HG02943 (cell line): ENCODE data around the gene TMEM140.
"Not testable (repeated sequence)": the region's sequence is repeated elsewhere in the genome, so short reads cannot be mapped to it uniquely, and the experiment has no call there.

ENCODE experiments used
- ATAC-seq: cut with Tn5 transposase; IDR thresholded peaks from one replicate; pipeline ENCODE4 v1.9.1; 2021; ENCODE audit warnings: mild to moderate bottlenecking, low read depth, moderate library complexity; ENCODE audit not compliant: unreplicated experiment

Gene TMEM140

DNA sequence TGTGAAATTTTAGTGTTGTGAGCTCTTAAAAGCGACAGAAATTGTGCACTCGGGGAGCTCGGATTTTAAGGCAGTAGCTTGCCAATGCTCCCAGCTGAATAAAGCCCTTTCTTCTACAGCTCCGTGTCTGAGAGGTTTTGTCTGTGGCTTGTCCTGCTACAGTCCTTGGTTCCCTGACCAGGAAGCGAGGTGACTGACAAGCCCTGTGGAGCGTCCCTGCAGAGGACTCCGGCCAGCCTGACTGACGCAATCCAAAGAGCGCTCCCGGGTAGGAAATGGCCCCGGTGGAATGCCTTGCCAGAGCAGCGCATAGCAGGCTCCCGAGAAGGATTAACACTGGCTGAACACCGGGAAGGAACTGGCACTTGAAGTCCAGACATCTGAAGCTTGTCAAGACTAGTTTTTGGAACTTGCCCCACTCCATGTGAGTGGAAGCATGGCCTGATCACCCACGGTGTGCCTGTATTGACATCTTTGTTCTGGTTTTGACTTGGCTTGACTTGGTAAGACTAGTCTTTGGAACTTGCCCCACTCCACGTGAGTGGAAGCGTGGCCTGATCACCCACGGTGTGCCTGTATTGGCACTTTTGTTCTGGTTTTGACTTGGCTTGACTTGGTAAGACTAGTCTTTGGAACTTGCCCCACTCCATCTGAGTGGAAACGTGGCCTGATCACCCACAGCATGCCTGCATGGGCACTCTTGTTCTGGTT, 23.9 kb downstream of the TMEM140 start:
- not testable (repeated sequence) for ATAC-seq

DNA sequence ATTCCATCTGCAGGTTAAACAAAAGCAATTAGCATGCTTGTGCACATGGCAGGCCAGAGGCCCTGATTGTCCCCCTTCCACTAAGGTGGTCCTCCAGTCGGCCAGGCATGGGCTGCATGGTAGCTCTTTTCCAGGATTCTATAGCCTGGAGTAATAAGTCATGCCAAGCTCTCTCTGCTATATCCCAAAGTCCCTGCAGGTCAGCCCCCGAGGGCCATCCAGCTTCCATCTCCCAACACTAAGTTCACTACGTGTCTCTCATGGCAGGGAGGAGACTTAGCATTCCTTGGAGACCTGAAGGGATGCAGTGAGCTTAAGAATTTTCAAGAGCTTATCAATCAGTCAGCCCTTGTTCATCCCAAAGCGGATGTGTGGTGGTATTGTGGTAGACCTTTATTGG, 26.0 kb downstream of the TMEM140 start:
- ATAC-seq = not testable (repeated sequence)

GRCh38 chr7:135174941-135175340, 27.1 kb downstream of the TMEM140 start:
- no peak for ATAC-seq

DNA sequence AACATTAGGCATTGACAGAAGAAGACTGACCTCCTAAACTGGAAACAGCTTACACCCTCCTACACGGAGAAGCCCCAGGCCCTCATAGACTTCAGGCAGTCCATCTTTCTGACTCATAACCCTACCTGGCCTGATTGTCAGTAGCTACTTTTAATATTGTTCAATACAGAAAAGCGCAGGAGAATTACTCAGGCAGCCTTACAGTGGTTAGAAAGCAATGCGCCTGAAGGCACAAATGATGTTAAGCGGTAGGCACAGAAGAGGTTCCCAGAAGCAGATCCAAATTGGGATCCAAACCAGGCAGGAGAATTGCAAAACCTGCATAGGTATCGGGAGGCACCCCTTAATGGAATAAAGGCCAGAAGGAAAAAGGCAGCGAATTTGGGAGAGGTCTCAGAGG, 28.1 kb downstream of the TMEM140 start:
- no peak for ATAC-seq

- no peak for ATAC-seq
Measured at GRCh38 chr7:135177028-135177696, 29.3 kb downstream of the TMEM140 start.

DNA sequence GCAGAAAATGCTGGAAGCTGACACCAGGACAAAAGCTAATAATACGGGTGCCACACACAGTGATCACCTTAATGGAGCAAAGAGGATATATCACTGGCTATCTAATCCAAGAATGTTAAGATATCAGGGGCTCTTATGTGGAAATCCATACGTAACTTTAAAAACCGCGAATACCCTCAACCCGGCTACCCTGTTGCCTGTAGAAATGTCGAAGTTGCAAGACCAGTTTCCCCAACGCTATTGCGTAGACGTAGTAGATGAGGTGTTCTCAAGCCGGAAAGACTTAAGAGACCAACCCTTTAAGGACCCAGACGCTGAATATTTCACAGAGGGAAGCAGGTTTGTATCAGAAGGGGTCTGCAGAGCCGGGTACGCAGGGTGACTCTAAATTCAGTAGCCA, 30.5 kb downstream of the TMEM140 start:
- ATAC-seq = no peak

GRCh38 chr7:135179321-135179925, 31.6 kb downstream of the TMEM140 start:
- no peak for ATAC-seq

- ATAC-seq = no peak
Measured at GRCh38 chr7:135180122-135180521, 32.2 kb downstream of the TMEM140 start.

GRCh38 chr7:135181261-135181928, 33.5 kb downstream of the TMEM140 start:
- ATAC-seq = no peak

DNA sequence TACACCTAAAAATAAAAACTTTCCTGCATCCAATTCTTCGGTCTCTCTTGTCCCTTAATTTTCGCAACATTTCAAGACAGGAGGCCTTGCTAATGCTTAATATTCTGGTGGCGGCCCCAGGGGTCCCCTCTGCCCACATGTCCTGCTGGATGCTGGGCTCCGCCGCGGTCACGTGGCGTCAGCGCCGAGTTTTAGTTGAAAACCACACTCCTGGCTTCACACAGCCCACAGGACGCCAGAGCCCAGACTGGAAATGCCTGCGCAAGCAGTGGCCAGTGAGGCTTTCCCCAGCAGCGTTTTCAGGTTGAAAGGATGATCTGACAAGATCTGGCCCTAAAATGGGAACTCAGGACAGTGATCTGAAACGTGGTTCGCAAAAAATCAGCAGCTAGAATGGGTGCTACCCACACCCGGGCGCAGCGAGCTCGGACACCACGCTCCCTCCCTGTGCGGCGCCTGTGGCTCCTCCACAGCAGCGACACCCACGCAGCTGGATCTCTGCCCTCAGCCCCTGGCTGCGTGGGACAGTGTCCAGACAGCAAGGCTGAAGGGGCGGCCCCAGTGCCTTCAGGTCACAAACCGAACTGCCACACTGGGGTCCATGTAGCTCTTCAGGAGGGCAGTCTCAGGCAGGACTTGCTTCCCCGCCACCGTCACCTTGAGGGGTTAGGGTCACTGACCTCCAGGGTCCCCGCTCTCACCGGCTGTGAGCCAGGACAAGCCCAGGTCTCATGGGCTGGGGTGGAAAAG, 34.2 kb downstream of the TMEM140 start:
- no peak for ATAC-seq

DNA sequence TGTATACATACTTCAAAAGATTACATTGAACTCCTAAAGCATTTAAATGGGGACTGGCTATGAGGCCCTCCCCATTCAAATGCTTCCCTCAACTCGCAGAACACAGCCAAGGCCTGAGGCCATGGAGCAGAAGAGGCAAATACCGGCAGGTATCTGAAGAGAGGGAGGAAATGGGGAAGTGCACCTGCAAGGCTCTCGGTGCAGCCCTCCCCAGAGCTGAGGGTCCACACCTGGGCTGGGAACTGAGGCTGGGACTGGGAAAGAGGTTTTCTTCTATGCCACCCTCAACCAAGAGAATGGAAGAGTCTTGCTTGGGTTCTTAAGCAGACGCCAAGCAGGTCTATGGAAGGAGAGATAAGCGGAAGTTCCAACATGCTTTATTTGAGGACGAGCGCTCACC, 35.6 kb downstream of the TMEM140 start:
- ATAC-seq = no peak

GRCh38 chr7:135184254-135184841, 36.5 kb downstream of the TMEM140 start:
- ATAC-seq = no peak

DNA sequence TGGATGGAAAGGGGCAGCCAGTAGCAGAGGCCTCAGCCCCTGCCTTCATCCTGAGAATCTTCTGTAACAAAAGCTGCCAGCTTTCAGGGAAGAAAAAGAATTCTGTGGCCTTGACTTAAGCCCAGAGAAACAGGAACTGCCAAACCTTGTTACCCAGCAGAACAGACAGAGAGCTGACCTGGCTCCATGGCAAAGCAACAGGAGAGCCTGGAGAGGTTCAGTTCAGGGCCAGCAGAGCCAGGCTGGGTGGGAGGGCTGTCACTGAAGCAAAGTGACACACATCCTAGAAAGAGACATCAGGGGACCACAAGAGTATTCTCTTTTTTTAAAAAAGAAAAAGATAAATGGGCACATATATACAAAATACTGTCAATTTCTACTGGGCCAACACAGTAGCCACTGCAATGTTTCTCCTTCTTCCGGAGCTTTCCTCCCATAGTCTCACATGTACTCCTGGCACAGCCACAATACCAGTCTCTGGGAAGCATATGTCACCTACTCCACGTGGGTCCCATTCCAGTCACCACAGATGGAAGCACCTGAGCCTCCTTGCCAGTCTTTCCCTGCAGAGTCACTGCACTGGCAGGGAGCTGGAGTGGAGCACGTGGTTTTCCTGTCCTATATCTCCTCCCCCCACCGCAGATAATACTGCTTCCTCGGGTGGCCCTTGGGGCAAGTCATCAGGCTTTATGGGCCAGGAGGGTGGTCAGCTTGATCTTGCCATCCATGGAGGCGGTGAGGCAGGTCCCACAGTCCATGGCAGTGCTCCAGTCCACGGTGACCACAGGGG, 37.8 kb downstream of the TMEM140 start:
- ATAC-seq = no peak

- ATAC-seq = no peak
Measured at GRCh38 chr7:135186261-135186540, 38.3 kb downstream of the TMEM140 start.

DNA sequence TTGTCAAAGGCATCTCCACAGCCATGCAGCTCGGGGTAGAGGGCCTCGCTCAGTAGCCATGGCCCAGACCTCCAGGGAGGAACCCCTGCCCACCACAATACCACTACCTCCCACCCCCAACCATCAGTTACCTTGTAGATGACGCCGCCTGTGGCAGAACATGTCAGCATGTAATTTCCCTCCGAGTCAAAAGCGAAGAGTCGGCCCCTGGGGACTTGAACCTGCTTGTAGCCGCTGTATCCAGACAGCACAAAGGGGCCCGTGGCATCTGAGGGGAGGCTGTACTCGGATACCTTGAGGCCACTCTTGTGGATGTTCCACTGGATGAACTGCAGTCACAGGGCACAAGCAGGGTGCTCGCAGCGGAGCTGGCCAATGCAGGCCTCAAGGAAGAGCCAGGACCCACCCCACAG, 39.0 kb downstream of the TMEM140 start:
- no peak for ATAC-seq

GRCh38 chr7:135188298-135188984, 40.6 kb downstream of the TMEM140 start:
- ATAC-seq = no peak

DNA sequence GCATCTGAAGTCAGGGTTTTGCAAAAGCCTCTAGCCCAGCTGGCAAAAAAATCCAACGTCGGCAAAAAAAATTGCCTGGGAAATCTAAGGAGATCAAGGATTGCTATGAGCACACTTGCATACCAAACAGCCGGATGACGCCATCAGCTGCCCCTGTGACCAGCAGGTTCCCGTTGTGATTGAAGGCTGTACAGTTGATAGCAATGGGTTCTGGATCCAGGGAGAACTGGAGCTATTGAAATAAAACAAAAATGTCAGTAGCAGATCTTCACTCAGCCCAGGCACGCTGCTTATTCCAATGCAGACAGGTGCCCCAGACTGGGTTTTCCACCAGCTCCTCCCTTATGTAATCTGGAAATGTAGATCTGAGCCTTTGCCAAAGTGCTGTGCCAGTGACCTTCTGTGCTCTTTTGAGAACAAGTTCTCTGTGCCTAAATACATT, 41.4 kb downstream of the TMEM140 start:
- no peak for ATAC-seq

GRCh38 chr7:135189961-135190360, 42.1 kb downstream of the TMEM140 start:
- no peak for ATAC-seq

GRCh38 chr7:135190703-135191102, 42.8 kb downstream of the TMEM140 start:
- no peak for ATAC-seq
